GM12878 (cell line): ENCODE data around the gene PDCD10. TPM values are rescaled to one million over a fixed set of nuclear protein-coding genes. Genes with fewer than 3 reads are reported as not detected.

Experiments used
- BCL11A ChIP-seq: IDR thresholded peaks from 2 replicates; pipeline ENCODE4 v1.6.1; 2011; ENCODE audit warnings: low read depth, low read length
- CHD2 ChIP-seq: IDR thresholded peaks from 2 replicates; pipeline ENCODE4 v1.6.1; 2011; ENCODE audit warnings: low read depth, low read length, improper control_type of control experiment, borderline replicate concordance
- CUX1 ChIP-seq: IDR thresholded peaks from 2 replicates; pipeline ENCODE4 v1.6.1; 2012; ENCODE audit warnings: improper control_type of control experiment, low read depth, low read length; ENCODE audit not compliant: insufficient replicate concordance
- EGR1 ChIP-seq, 2 experiments: IDR thresholded peaks; 1 replicate in 1 of 2; 2 replicates in 1 of 2; pipeline ENCODE4 v1.6.1; 2011 to 2012; ENCODE audit warnings: low read depth in 2 of 2, low read length in 2 of 2, borderline replicate concordance in 1 of 2, mild to moderate bottlenecking in 1 of 2, moderate library complexity in 1 of 2
- EZH2 ChIP-seq: IDR thresholded peaks from 2 replicates; pipeline ENCODE4 v1.6.1; 2012; ENCODE audit warnings: low read depth, mild to moderate bottlenecking, control low read depth, inconsistent platforms, low read length, borderline replicate concordance; ENCODE audit not compliant: control insufficient read depth
- KLF5 ChIP-seq: fragments of 450-650 bp; IDR thresholded peaks from 2 replicates; pipeline ENCODE4 v1.6.1; 2014; ENCODE audit warnings: mild to moderate bottlenecking; ENCODE audit not compliant: partially characterized antibody
- LARP7 ChIP-seq: fragments of 450-650 bp; IDR thresholded peaks from 2 replicates; pipeline ENCODE4 v1.6.1; 2017; ENCODE audit warnings: mild to moderate bottlenecking
- MLLT1 ChIP-seq: fragments of 450-650 bp; IDR thresholded peaks from 2 replicates; pipeline ENCODE4 v1.6.1; 2016; ENCODE audit warnings: mild to moderate bottlenecking
- NR2C1 ChIP-seq: fragments of 450-650 bp; IDR thresholded peaks from 2 replicates; pipeline ENCODE4 v1.6.1; 2017; ENCODE audit warnings: antibody characterized with exemption, mild to moderate bottlenecking, moderate library complexity
- NR2C2 ChIP-seq: IDR thresholded peaks from 2 replicates; pipeline ENCODE4 v1.6.1; 2011; ENCODE audit warnings: borderline replicate concordance, low read depth; ENCODE audit not compliant: control insufficient read depth, insufficient read length
- RB1 ChIP-seq: fragments of 450-650 bp; formaldehyde crosslinking; IDR thresholded peaks from 2 replicates; pipeline ENCODE4 v1.6.1; 2017; ENCODE audit warnings: mild to moderate bottlenecking, borderline replicate concordance
- RBBP5 ChIP-seq: fragments of 200-600 bp; sonication (generic); conservative IDR thresholded peaks from 2 replicates; pipeline ENCODE4 v1.6.1; 2016
- TARDBP ChIP-seq: IDR thresholded peaks from 2 replicates; pipeline ENCODE4 v1.6.1; 2016; ENCODE audit warnings: borderline replicate concordance
- TCF7 ChIP-seq: IDR thresholded peaks from 2 replicates; pipeline ENCODE4 v1.6.1; 2014; ENCODE audit warnings: antibody characterized with exemption, borderline replicate concordance
- ZNF687 ChIP-seq: fragments of 450-650 bp; IDR thresholded peaks from 2 replicates; pipeline ENCODE4 v1.6.1; 2017; ENCODE audit warnings: mild to moderate bottlenecking, moderate library complexity
- polyA plus RNA-seq, 11 experiments: library from polyadenylated mRNA; depleted of rRNA in 4 of 11; unstranded in 6 of 11; stranded (reverse) in 5 of 11; fragments of >200 nt; fragmentation: Nextera tagmentation in 4 of 11; fragmentation: Illumina TruSeq in 1 of 11; extraction: Ambion mirVana in 4 of 11; extraction: Trizol in 1 of 11; gene quantifications; 1 replicate in 1 of 11; 2 replicates in 10 of 11; pipeline versions ENCODE4 v1.2.1 to v1.2.3, GENCODE V29; 2011 to 2016; ENCODE audit warnings: inconsistent platforms in 2 of 11, missing spikeins in 2 of 11, low read depth in 1 of 11
- total RNA-seq, 4 experiments: library from RNA; depleted of rRNA in 3 of 4; stranded (reverse); fragments of >200 nt in 3 of 4; fragmentation: Illumina TruSeq in 1 of 4; extraction: Trizol in 1 of 4; gene quantifications; 2 replicates each; pipeline versions ENCODE4 v1.2.1 to v1.2.3, GENCODE V29; 2013 to 2021
- TF ChIP-seq, protein P1 (sequence below): IDR thresholded peaks from 2 replicates; pipeline ENCODE4 v1.6.1; 2012; ENCODE audit warnings: low read depth, low read length, improper control_type of control experiment

Gene PDCD10
- total and polyA plus RNA-seq, 10 of the 15 experiments (the other 5 are each of a cell fraction or from before 2014, with no cell fraction given), result 64.1 to 247 (median 125) TPM

DNA sequence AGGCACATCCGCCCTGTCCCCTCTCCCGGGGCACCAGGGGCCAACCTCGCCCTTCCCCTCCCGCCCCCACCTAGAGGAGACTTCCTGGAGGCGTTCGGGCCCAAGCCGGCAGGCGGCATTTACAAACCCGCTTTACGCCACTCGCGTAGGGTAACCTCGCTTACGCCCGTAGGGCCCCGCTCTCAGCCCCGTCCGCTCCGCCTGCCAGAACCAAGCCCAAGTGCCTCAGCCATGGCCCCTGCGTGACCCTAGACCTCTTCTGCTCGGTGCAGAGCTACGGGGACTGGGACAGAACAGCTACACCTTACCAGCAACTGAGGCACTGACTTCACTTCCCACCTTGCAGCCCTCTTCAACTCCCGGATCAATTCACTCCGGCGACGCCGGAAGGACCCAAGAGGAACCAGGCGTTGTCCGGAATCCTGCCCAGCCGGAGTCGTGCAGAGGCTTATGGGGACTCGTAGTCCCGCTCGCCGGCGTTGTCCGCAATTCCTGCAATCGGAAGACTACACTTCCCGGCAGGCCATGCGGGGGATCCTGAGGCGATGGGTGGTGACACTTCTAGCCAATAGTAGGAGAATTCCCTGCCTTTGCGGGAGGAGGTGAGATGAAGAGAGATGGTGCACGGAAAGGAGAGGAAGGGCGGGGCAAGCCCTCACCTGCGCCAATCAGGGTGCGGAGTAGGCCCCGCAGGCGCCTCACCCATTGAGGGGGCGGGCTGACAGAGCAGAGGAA is at the start of gene PDCD10 (continued):
- TF ChIP-seq CUX1 (peak; percentile 48), CHD2 (peak; percentile 75), TCF7 (no peak), NR2C2 (no peak), LARP7 (no peak), ZNF687 (no peak), KLF5 (peak; percentile 25), MLLT1 (peak; percentile 92), RBBP5 (no peak), TARDBP (peak; percentile 93; the same call in 1 of the 2 replicates), EZH2 (no peak), EGR1 (IDR thresholded peaks at IDR 0.05; ENCODE audit: borderline replicate concordance in 1 of 2, low read depth in 2 of 2, low read length in 2 of 2) (peak in 1 of 2 experiments; percentile 89; a peak in 2 of 3 replicates), RB1 (no peak), NR2C1 (0 out of 2 replicates have a peak, but pooled peaks have one; percentile 51), BCL11A (no peak)
- TF ChIP-seq, protein P1, sequence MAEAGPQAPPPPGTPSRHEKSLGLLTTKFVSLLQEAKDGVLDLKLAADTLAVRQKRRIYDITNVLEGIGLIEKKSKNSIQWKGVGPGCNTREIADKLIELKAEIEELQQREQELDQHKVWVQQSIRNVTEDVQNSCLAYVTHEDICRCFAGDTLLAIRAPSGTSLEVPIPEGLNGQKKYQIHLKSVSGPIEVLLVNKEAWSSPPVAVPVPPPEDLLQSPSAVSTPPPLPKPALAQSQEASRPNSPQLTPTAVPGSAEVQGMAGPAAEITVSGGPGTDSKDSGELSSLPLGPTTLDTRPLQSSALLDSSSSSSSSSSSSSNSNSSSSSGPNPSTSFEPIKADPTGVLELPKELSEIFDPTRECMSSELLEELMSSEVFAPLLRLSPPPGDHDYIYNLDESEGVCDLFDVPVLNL, result peak; percentile 53; the same call in 1 of the 2 replicates
